AG08396 (cell line): Measurements from ENCODE around the gene NTMT1.
"Not testable (repeated sequence)": the region's sequence is repeated elsewhere in the genome, so short reads cannot be mapped to it uniquely, and the experiment has no call there.

ENCODE experiments used
- DNase-seq: peaks from one replicate; pipeline ENCODE4 v3.0.0; 2012; ENCODE audit warnings: low spot score, mixed read lengths

NTMT1 gene

DNA sequence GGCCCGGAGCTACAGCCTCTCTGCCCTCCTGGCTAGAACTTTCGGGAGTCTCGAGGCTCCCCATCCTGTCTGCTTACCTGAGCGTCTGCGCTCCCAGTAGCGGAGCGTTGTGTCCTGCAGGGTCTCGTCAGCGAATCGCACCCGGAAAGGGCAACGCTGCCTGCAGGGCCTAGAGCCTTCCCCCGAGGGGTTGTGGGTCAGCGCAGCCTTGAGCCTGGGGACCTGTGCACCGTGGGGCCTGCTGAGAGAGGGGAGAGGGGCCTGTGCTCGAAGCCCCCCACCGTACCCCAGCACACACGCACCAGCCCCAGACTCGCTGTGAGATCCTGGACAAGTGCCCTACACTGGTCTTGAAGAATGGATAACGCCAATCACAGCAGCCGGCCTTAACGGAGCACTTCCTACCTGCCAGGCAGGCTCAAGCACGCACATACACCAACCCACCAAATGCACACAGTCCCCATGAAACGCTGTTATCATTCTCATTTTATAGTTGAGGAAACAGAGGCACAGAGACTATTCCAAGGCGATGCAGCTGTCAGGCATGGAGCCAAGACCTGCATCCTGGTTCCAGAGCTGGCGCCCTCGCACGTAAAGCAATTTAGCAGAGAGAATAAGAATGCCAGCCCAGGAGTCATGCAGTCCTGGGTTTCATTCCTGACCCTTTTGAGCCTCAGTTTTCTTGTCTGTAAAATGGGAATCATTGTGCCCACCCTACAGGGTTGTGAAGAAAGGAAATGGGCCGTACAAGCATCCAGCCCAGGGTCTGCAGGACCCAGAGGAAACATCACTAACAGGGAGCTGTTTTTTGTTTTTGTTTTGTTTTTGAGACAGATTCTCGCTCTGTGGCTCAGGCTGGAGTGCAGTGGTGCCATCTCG lies 10.3 kb upstream of the NTMT1 start:
- no peak for DNase-seq

DNA sequence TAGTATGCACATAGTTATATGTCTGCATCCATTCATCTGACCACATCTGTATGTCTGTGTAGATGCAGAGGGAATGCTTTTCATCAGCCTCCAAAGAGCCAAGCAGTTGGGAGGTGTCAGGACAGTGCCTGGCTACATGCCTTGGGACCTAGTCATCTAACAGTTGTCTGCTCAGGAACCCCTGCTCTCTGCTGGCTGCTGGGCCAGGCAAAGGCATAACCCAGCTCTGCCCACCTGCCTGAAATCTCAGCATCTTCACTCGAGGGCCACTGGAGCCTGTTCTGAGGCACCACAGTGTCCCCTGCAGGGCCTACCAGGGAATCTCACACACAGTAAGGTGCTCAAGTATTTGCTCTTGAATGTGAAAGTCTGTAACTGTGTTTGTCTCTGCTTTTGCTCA lies 8.8 kb upstream of the NTMT1 start:
- DNase-seq, result peak; percentile 85

DNA sequence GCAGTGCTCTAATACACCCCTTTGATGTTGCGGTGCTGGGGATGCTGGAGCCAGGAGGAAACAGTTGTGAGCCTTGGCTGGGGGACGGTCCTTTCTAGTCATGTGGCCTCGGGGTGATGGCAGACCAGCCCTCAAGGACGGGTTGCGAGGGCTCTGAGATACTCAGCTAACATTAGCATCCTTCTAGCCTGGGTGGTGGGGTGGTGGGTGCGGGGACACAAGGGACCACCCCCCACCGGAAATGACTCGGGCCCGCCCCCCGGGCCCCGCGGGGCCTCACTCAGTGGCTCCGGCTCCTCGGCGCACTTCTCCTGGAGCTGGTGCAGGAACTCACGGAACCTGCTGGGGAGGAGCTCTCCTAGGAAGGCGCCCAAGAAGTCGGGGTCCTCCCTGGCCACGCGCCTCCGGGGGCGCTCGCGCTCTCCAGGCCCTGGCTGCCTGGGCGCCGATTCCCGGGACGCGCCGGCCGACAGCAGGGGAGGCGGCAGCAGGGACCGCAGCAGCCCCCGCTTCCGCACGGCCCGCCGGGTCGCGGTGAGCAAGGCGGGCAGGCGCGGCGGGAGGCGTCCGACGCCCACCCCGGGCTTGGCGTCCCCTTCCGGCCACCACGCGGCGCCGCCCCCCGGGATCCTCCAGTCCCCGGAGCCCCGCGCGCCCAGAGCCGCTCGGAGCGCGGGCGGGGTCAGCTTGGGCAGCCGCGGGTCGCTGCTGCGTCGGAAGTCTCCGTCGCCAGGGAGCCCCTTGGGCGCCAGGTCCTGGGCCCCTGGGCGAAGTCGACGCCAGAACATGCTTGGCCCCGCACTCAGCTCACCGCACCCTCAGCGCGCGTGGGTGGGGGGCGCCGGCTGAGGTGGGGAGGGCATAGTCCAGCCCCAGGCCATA lies 5.9 kb upstream of the NTMT1 start:
- peak; percentile 70 for DNase-seq

DNA sequence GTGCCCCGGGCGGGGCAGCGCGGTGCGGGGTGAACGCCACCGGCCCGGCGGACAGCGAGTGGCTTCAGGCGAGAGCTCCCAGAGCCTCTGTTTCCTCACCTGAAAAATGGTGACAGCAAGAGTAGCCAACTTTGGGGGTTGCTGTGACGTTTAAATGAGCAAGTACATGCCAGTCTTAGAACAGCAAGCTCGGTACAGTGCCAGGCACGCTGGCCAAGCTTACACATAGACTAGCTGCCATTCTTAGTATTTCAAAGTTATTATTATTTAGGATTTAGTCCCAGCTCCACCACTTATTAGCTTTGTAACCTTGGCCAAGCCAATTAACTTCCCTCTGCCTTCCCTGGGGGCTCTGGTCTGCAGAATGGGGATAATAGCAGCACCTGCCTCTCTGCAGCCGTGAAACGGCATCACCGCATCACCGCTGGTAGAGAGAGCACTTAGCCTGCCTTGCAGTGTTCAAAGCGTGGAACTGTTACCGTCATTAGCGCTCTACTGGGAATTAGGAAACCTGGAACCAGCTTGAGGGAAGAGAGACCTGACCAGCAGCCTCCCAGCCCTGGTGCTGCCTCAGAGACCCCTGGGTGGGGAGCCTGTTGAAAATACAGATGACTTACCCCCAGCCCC lies 5.2 kb upstream of the NTMT1 start, which contains the start of gene C9orf50:
C9orf50 (minus strand) TSS at position 433 of the 627 bp plus-strand sequence. CDS start 527 bp downstream, outside the sequence.
- no peak for DNase-seq

DNA sequence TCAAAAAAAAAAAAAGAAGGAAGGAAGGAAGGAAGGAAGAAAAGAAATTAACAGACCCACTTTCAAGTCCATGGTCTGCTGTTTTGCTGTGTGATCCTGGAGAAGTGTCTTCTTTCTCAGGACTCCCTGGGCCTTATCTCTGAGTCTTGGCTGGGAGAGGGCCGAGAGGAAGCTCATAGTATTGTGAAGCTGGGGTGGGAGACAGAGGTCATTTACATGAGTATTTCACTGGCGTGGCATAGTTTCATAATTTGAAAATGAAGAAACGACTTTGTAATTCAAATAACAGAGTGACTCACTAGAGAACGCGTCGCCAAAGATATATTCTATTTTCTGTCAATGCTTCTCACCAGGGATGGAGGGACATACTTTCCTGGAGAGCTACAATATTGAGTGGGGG lies 2.6 kb upstream of the NTMT1 start:
- DNase-seq, result no peak

DNA sequence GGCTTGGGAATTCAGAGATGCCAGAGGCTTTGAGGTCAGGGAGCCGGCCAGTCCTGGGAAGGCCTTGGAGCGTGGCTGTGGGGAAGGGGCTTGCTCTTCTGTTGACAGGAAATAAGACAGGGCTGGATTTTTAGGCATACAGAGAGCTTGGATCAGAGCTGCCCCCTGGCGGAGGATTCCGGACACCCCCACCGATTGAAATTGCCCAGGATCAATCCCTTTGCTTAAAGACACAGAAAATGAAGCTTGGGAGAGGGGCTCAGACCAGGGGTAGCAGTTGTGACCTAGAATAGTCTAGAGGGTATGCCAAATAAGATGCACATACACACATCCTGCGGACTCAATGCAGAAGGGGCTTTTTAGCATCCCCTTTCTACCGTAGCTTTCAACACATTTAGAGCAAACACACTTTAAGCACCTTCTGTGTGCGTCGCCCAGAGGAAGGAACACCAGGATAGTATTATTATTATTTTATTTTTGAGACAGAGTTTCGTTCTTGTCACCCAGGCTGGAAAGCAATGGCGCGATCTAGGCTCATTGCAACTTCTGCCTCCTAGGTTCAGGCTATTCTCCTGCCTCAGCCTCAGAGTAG lies 1.7 kb upstream of the NTMT1 start:
- DNase-seq, result peak; percentile 77

DNA sequence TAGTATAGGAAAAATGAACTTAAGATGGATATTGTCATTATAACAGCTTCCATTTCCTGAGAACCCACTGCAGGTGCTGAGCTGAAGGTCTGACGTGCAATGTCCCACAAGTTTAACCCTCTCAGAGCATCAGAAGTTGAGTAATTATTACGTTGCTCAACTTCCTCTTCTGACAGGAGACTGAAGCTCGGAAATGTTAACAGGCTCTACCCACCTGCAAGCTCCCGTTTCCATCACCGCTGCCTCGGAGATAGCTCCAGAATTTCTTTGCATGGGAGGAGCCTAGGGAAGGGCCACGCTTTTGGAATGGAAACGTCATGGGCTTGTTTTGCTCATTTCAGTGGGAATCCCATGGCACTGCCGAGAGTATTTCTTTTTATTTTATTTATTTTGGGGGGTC lies 1.0 kb upstream of the NTMT1 start:
- DNase-seq, result no peak

DNA sequence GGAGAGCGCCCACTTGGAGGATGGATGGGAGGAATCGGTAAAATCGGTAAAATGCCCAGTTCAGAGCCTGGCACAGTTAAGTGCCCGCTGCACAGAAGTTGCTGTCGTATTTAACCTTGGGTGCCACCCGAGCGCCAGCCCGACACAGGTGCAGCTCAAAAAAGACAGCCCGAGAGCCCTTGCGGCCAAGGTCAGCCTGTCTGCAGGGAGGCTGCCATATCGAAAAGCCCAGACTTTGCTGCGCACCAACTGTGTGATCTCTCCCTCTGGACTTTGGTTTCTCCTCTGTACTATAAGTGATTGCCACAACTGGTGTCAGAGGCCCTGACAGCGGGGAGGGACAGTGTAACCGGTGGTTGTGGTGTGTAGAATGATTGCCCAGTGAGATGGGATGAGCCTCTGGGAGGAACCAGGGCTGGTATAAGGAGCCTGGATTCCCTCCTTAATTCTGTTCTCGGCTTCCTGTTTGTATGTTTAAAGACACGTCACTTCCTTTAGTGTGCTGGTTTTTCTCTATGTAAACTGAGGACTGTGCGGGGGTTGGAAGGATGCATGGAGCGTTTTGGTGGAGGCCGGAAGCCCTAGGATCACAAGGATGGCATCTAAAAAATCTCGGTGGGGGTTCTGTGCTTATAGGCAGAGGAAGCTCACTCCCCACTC lies 792 bp downstream of the NTMT1 start:
- peak; percentile 78 for DNase-seq

DNA sequence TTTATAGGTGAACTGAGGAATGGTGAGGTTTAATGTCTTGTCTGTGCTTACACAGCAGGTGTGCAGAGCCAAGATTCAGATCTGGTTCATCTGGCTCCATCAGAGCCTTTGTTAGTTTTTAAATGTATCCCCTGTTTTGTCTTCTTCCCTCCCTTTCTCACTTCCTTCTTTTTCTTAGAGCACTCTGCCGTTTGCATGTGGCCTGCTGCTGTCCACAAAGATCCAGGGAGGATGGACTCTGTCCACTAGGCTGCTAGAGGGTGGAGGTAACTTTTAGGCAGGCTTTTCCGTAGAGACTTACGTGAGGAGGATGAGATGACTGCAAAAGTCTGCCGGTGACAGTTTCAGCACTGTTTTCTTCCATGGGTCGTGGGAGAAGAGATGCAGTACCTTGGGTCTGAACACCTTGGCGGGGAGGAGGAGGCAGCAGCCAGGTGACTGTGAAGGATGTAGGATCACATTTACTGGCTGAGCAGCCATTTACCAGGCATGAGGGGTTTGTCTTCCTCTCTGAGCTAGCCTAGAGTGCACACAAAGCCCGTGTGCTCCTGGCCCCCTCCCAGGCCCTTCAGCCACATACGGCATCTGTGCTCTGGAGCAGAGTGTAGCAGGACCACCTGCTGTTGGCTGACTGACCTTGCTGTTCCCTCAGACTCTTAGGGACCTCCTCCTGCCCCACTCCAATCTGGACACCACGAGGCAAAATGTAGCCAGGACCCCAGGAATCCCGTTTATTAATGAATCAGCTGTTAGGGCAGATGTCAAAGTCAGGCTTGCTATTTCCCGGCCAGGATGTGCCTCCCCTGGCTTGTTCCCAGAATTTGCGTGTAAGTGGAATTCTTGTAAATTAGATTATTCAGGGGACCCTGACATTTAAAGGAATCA lies 1.8 kb downstream of the NTMT1 start:
- DNase-seq, result no peak

DNA sequence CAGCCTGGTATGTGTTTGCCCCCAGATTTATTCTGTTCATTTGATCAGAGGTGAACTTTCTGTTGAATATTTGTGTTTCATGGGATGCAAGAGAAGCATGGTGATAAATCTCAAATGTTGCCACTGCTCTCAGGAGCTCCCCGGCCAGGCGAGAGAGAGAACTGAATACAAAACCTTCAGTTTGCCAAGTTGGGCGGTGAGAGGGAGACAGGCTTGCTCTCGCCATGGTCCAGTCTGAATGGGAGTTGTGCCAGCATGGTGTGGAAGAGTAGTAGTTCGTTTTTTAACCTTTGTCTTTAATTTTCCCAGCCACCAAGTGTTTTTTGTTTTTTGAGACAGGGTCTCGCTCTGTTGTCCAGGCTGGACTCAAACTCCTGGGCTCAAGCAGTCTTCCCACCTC lies 2.7 kb downstream of the NTMT1 start:
- no peak for DNase-seq

DNA sequence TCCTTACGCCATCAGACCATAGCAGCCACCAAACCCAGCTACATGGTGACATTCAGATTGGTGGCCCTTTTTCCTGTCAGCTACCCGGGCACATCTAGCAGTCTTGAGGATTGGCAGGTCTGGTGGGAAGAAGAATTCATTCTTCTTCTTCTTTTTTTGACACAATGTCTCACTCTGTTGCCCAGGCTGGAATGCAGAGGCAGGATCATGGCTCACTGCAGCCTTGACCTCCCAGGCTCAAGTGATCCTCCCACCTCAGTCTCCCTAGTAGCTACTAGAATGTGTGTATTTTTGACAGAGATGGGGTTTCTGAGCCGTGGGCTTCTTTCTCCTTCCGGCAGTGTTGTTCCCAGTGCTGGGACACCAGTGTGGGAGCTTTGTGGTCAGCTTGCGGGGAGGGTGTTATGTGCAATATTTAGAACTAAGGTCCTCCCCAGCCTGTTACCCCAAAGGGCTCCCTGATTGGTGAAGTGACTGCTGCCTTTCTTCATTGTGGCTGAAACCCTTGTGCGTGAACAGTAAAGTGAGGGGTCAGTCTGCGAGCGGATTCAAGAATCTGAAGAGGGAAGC lies 3.4 kb downstream of the NTMT1 start:
- DNase-seq, result no peak

DNA sequence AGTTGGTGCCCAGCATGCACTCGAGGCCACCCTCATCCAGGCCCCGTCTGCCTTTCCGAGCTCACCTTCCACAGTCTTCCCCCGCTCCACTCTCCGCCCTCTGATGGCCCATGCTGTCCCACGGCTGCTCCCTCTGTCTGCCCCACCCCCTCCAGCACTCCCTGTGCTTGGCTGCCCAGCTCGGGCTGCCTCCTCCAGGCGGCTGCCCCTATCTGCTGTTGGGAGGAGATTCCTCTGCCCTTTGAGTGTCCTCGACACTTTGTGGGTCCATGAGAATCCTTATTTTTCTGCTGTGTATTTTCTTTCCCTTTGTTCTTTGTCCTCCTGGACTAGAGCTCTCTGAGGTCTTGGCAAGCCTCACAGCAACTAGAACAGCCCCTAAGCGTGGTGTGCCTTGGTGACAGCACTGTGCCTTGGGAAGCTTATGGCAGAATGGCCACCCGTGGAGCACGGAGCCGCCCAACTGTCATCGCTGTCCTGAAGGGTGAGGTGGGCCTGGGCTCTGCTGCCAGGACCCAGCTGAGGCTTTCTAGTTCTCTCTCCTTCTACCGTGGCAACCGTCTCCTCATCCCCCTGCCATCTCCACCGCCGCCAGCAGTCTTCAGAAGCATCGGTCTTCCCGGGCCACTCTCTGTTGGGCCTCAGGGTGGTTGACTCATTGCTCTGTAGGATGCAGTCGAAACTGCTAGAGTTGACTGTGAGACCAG lies 5.2 kb downstream of the NTMT1 start:
- no peak for DNase-seq

DNA sequence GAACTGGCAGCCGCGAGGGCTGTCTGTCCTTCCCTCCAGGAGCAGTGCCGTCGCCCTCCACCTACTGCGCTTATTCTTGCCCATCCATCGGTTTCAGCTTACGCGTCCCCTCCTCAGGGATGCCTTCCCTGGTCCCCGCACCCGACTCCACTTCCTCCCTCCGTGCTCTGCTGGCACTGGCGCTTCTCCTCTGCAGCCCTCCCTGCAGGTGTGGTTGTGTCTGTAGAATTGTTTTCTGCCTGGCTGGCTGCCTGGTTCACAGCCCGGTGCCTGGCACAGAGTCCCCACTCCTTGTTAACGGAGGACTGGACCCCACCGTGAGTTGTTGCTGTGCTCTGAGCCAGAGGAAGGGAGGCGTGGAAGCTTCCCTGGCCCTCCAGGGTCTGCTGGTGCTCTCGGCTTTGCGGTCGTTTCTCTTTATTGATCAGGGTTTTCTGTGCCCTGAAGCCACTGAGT lies 5.7 kb downstream of the NTMT1 start:
- DNase-seq, result no peak

DNA sequence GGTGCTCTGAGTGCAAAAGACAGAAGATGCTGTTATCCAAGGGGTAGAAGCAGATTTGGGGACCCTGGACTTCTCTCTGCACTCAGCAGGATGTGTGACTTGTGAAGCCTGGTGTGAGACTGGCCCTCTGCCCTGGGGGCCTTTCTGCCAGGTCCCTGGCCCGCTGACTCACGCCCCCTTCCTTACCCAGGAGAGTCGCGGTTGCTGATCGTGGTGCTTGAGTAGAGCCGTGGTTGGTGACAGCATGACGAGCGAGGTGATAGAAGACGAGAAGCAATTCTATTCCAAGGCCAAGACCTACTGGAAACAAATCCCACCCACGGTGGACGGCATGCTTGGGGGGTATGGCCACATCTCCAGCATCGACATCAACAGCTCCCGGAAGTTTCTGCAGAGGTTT lies 6.5 kb downstream of the NTMT1 start:
- peak; percentile 47 for DNase-seq

DNA sequence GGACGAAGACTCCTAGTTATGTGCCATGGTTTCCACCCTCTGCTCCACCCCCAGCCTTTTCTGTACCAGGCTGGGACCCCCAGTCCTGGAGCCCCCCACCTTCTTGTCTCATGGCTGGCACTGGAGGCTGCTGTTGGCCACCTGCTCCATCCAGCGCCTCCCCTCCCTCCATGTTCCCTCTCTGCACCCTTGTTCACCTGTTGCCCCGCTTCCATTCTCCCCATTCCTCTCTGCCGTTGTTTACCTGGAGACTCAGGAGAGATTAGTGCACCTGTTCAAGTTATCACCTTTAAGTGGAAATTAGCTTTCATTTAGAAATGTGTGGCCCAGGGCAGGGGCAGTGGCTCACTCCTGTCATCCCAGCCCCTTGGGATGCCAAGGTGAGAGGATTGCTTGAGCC lies 7.2 kb downstream of the NTMT1 start:
- no peak for DNase-seq

DNA sequence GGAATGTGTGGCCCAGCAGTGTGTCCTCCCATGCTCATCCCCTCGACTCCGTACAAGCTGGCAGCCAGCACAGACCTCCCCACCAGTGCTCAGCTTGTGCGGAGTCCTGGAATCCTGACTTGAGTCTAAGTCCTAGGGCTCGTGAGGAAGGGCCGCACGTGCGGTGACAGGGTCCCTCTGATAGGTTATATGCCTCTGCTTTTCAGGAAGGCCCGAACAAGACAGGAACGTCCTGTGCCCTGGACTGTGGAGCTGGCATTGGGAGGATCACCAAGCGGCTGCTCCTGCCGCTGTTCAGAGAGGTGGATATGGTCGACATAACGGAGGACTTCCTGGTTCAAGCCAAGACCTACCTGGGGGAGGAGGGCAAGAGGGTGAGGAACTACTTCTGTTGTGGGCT lies 7.9 kb downstream of the NTMT1 start:
- no peak for DNase-seq

DNA sequence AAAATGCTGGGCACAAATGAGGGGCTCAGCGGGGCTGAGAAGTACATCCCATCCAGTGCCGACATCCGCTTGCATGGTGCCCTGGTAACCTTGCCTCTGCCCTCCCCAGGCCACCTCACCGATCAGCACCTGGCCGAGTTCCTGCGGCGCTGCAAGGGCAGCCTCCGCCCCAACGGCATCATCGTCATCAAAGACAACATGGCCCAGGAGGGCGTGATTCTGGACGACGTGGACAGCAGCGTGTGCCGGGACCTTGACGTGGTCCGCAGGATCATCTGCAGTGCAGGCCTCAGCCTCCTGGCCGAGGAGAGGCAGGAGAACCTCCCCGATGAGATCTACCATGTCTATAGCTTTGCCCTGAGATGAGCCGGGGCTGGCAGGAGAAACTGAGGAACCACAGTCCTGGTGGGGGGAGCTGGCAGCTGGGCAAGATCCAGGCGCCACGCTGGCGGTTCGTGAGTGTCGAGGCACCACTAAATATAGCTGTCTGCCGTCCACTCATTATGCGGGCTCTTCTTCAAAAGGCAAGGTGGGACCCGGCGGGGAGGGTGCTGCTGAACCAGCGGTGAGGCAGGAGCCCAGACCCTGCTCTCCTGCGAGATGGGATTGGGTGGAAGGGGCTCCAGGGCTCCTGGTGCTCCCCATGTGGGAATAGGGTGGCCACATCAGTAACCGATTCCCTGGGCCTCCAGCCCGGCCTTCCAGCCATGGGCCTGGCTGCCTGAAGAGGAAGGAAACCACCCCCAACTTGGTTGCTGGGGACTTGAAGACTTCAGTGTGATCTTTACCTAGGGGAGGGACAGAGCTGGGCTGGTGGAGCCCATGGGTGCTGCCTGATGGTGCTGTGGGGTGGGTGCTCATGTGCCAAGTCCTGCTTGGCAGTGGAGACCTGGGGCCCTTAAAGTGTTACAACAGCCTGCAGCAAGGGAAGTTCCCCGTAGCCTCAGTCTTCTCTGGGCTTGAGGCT lies 9.4 kb downstream of the NTMT1 start:
- no peak for DNase-seq

DNA sequence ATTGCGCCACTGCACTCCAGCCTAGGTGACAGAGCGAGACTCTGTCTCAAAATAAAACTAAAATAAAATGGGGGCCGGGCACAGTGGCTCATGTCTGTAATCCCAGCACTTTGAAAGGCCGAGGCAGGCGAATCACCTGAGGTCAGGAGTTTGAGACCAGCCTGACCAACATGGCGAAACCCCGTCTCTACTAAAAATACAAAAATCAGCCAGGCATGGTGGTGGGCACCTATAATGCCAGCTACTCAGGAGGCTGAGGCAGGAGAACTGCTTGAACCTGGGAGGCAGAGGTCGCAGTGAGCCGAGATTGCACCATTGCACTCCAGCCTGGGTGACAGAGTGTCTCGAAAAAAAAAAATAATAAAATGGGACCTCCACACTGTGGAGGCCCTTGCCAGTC lies 10.4 kb downstream of the NTMT1 start:
- DNase-seq, result not testable (repeated sequence)
